Measurements from ENCODE around the gene PCYT2. TPM values are rescaled to one million over a fixed set of nuclear protein-coding genes. Genes with fewer than 3 reads are reported as not detected.
A peak's percentile ranks its signal among the peaks of the same experiment; 100 is the strongest.

The PCYT2 gene
- total RNA-seq, 2 experiments from 2014 or later, result 39.3 to 44.5 TPM

DNA sequence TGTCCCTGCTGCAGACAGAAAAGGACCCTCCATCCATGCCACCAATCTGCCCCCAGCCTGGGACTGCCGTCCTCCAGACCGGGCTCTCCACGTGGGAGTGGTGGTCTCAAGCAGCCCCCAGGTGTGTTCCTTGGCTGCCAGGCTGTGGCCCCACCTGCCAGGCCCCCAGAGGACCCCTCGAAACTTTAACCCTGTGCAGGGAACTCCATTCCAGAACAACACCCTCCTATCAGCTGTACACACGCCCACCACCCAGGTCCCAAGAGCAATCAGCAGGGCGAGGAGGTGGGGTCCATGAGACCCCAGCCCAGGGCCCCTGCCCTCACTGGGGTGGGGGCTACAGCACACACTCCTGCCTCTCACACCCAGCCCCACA, 24.5 kb upstream of the PCYT2 start:
- ATAC-seq (ENCODE audit: low read depth), result no peak
- Mint-ChIP-seq H3K9me3 (no peaks in the 10 kb centered on the region), H3K27ac (peak overlapping the region; percentile 42), H3K36me3 (no peaks in the 10 kb centered on the region), H3K4me3 (peak overlapping the region; percentile 65), H3K4me1 (peaks cover 19% of the 10 kb centered on the region), H3K27me3 (peaks cover 2% of the 10 kb centered on the region)
- DNase-seq, result no peak
- POLR2A ChIA-PET, result interaction anchor here (1.5 kb wide), 1 partner anchor 9 kb away, joined by 7 read pairs; no protein-coding TSS in a partner anchor

- no peaks in the 10 kb centered on the region for H3K9me3 Mint-ChIP-seq
- ATAC-seq (ENCODE audit: low read depth) (no peak), DNase-seq (no peak)
- H3K4me3 Mint-ChIP-seq, result peak overlapping the region; percentile 65
- peaks cover 19% of the 10 kb centered on the region for H3K4me1 Mint-ChIP-seq
- POLR2A ChIA-PET, result interaction anchor here (0.6 to 1.5 kb wide), 2 partner anchors 9 to 223 kb away, joined by 5 to 7 read pairs; no protein-coding TSS in a partner anchor
- no peaks in the 10 kb centered on the region for H3K36me3 Mint-ChIP-seq
- no peak overlapping the region for H3K27ac Mint-ChIP-seq
- no peaks in the 10 kb centered on the region for H3K27me3 Mint-ChIP-seq
Measured at GRCh38 chr17:81934850-81935708, 23.9 kb upstream of the PCYT2 start.

GRCh38 chr17:81934098-81934757, 23.0 kb upstream of the PCYT2 start:
- H3K4me1 Mint-ChIP-seq, result peaks cover 19% of the 10 kb centered on the region

GRCh38 chr17:81933178-81933699, 22.0 kb upstream of the PCYT2 start:
- Mint-ChIP-seq H3K4me1 (peaks cover 21% of the 10 kb centered on the region), H3K27ac (no peak overlapping the region), H3K36me3 (no peaks in the 10 kb centered on the region), H3K4me3 (no peak overlapping the region), H3K27me3 (no peaks in the 10 kb centered on the region), H3K9me3 (no peaks in the 10 kb centered on the region)
- DNase-seq, result no peak
- ATAC-seq (ENCODE audit: low read depth), result no peak
- POLR2A ChIA-PET, result no interaction called here

More at GRCh38 chr17:81934098-81934757, 23.0 kb upstream of the PCYT2 start:
- Mint-ChIP-seq H3K27ac (no peak overlapping the region), H3K27me3 (no peaks in the 10 kb centered on the region), H3K36me3 (no peaks in the 10 kb centered on the region), H3K9me3 (no peaks in the 10 kb centered on the region), H3K4me3 (no peak overlapping the region)
- ATAC-seq (ENCODE audit: low read depth) (no peak), DNase-seq (no peak)
- POLR2A ChIA-PET, result interaction anchor here (0.6 kb wide), 1 partner anchor 223 kb away, joined by 5 read pairs; no protein-coding TSS in a partner anchor

DNA sequence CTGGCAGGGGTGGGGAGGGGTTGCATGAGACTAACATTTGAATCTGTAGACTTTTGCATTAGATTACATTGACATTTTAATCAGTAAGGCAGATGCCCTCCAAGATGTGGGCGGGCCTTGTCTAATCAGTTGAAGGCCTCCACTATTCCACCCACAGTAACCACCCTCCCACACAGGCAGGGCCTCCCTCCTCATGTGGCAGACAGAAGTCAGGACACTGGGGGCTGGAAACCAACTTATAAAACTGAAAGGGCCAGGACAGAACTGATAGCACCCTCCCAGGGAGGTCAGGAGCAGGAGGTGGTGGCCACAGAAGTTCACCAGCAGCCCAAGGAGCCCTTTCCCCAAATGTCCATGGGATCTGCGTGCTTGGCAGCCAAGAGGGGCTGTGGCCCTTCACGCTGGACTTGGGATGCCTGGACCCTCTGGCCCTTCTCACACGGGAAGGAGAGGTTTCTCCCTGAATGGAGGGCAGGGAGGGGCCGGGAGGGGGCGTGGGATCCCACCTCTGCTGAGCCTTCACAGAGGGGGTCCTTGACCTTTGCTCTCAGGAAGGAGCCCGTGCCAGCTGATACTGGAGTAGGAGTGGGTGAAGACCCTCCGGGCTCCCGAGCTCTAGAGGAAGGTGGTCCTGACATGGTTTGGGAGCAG, 21.3 kb upstream of the PCYT2 start:
- no peak for ATAC-seq (ENCODE audit: low read depth)
- H3K4me3 Mint-ChIP-seq, result no peak overlapping the region
- no peak for DNase-seq
- H3K36me3 Mint-ChIP-seq, result no peaks in the 10 kb centered on the region
- H3K27me3 Mint-ChIP-seq, result no peaks in the 10 kb centered on the region
- peaks cover 15% of the 10 kb centered on the region for H3K4me1 Mint-ChIP-seq
- H3K27ac Mint-ChIP-seq, result no peak overlapping the region
- H3K9me3 Mint-ChIP-seq, result no peaks in the 10 kb centered on the region
- POLR2A ChIA-PET, result no interaction called here

DNA sequence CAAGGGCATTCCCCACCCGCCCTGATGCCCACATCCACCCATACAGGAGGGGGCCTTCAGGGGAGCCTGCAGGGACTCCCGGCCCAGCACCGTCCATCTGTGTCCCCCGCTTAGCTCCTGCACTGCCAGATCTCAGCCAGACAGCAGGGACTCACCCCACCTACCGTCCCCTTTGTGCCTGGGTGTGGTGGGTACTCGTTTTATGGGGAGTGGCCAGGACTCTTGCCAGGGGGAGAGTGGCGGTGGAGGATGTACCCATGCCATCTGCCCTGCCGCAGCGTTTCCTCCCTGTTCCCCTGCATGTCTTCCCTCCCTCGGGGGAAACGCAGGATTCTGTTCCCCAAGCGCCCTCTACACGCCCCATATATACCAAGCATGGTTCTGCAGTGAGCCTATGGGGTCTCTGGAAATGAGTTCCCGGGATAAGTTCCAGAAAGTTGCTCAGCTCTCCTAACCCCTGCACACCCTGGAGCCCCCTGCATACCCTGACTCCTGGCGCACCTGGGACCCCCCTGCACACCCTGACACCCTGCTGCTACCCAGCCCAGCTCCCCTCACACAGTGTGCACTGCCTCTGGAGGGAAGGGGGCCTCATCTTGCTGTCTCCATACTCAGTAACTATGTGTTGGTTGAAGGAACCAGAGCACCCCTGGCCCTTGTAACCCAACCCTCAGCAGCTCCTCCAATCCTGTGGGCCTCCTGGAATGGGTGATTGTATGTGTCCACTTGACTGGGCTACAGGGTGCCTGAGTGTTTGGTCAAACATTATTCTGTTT, 20.5 kb upstream of the PCYT2 start:
- Mint-ChIP-seq H3K36me3 (no peaks in the 10 kb centered on the region), H3K9me3 (no peaks in the 10 kb centered on the region), H3K27me3 (no peaks in the 10 kb centered on the region), H3K4me1 (peaks cover 15% of the 10 kb centered on the region), H3K27ac (no peak overlapping the region), H3K4me3 (no peak overlapping the region)
- DNase-seq (no peak), ATAC-seq (ENCODE audit: low read depth) (no peak)
- POLR2A ChIA-PET, result interaction anchor here (1.5 kb wide), 1 partner anchor 61 kb away, joined by 4 read pairs; the partner anchor contains the start of gene ARHGDIA

GRCh38 chr17:81931189-81931556, 20.0 kb upstream of the PCYT2 start:
- H3K36me3 Mint-ChIP-seq, result no peaks in the 10 kb centered on the region
- DNase-seq (no peak), ATAC-seq (ENCODE audit: low read depth) (no peak)
- POLR2A ChIA-PET, result interaction anchor here (1.5 kb wide), 1 partner anchor 61 kb away, joined by 4 read pairs; the partner anchor contains the start of gene ARHGDIA
- H3K27ac Mint-ChIP-seq, result no peak overlapping the region
- no peak overlapping the region for H3K4me3 Mint-ChIP-seq
- H3K27me3 Mint-ChIP-seq, result no peaks in the 10 kb centered on the region
- H3K4me1 Mint-ChIP-seq, result peaks cover 19% of the 10 kb centered on the region
- no peaks in the 10 kb centered on the region for H3K9me3 Mint-ChIP-seq

GRCh38 chr17:81930142-81931125, 19.2 kb upstream of the PCYT2 start:
- Mint-ChIP-seq H3K4me3 (no peak overlapping the region), H3K9me3 (no peaks in the 10 kb centered on the region), H3K27ac (no peak overlapping the region), H3K4me1 (peaks cover 19% of the 10 kb centered on the region), H3K36me3 (no peaks in the 10 kb centered on the region), H3K27me3 (no peaks in the 10 kb centered on the region)
- POLR2A ChIA-PET, result interaction anchor here (0.5 to 1.5 kb wide), 3 partner anchors 32 to 200 kb away, joined by 3 to 4 read pairs (median 3); partner anchors contain the start of gene ARHGDIA
- no peak for ATAC-seq (ENCODE audit: low read depth)
- no peak for DNase-seq

DNA sequence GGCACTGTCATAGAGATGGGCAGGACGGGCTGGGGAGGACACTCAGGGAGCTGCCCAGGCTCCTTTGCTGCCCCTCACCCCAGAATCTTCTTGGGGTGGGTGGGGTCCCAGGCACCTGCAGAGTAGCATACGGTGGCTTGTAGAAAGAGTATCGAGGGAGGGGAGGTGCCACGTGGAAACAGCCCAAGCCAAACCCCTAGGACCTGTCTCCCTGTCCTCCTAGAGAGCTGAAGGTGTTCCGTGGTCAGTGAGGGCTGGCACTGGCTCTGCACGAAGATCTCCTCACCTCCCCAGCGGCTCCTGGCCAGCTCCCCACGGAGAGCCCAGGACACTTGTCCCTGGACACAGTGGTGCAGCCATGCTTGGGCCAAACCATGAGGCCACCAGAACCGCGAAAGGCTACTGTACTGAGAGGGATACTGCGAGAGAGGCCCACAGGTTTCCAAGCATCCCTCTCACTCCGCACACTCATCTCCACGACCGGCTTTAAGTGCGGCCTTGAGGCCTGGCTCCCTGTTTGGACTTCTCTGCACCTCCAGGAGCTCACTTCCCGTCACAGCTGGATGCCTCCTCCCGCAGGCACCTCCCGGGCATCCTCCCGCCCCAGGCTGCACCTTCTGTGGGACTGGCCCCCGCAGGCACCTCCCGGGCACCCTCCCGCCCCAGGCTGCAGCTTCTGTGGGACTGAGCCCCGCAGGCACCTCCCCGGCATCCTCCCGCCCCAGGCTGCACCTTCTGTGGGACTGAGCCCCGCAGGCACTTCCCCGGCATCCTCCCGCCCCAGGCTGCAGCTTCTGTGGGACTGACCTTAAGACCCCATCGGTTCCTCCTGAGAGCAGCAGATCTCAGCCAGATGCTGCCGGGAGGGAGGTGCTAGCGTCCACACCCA, 18.3 kb upstream of the PCYT2 start:
- peaks cover 22% of the 10 kb centered on the region for H3K4me1 Mint-ChIP-seq
- H3K9me3 Mint-ChIP-seq, result no peaks in the 10 kb centered on the region
- peak overlapping the region; percentile 51 for H3K4me3 Mint-ChIP-seq
- ATAC-seq (ENCODE audit: low read depth), result no peak
- no peaks in the 10 kb centered on the region for H3K36me3 Mint-ChIP-seq
- H3K27ac Mint-ChIP-seq, result no peak overlapping the region
- DNase-seq, result no peak
- POLR2A ChIA-PET, result interaction anchor here (3.4 to 3.7 kb wide), 2 partner anchors 12 to 37 kb away, joined by 15 to 20 read pairs; partner anchors contain the start of genes ALYREF and ANAPC11
- H3K27me3 Mint-ChIP-seq, result no peaks in the 10 kb centered on the region

- Mint-ChIP-seq H3K27ac (no peak overlapping the region), H3K9me3 (no peaks in the 10 kb centered on the region), H3K4me1 (peaks cover 20% of the 10 kb centered on the region), H3K27me3 (no peaks in the 10 kb centered on the region), H3K36me3 (no peaks in the 10 kb centered on the region), H3K4me3 (peak overlapping the region; percentile 67)
- DNase-seq (no peak), ATAC-seq (ENCODE audit: low read depth) (no peak)
- POLR2A ChIA-PET, result interaction anchor here (0.9 to 3.7 kb wide), 6 partner anchors 9 to 245 kb away, joined by 3 to 20 read pairs (median 6); partner anchors contain the start of genes ALYREF, ANAPC11, ARHGDIA and ARL16
Measured at GRCh38 chr17:81928544-81929252, 17.5 kb upstream of the PCYT2 start.

Data from activated naive CD8-positive, alpha-beta T cell treated with anti-CD3 and anti-CD28 coated beads, Interleukin-2, amount 10 ng/mL, durations not matched to agents 7 days and 5 days (primary cell).